ENCODE data around the gene CEP120. TPM values are rescaled to one million over a fixed set of nuclear protein-coding genes. Genes with fewer than 3 reads are reported as not detected.

The CEP120 gene
- total and polyA plus RNA-seq, 10 donors: 9.2 to 43.3 (median 29.5) TPM

DNA sequence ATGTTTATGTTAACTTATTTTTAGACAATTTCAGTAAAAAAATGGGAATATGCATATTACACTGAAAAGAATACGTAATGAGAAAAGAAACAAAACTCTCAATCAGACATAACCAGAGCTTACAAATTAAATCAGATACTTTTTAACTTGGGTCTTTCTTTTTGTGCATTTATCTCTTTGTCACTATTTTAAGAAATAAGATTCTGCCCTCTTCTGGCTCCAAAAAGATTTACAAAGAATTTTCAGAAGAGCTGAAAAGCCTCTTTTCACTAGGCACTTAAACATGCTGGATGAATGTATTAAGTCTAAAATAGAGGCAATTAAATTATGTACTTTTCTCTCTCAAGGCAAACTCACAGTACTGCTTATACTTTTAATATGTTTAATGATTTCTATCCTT, 55.5 kb downstream of the CEP120 start:
- Histone ChIP-seq H3K4me3 (no peak overlapping the region), H3K27ac (no peak overlapping the region), H3K4me1 (no peaks in the 10 kb centered on the region), H3K9me3 (no peaks in the 10 kb centered on the region), H3K36me3 (peaks cover 0 to 94% (median 16%) of the 10 kb centered on the region in 6 donors), H3K27me3 (replicated peaks in 1 of 7) (no peaks in the 10 kb centered on the region)
- intact Hi-C loops (cut with DNase I; ENCODE audit: low total_unique reads): loop anchor here (5.0 kb wide), 1 partner anchor 850 kb away; no protein-coding TSS in a partner anchor
- WGBS, 5 donors: 90 to 100% (median 92%) methylated on average over 1 of the region's 1 CpG
- no peak for DNase-seq
- TF ChIP-seq POLR2AphosphoS5 (IDR thresholded peaks at IDR 0.05): no peak
- TF ChIP-seq, protein P1, sequence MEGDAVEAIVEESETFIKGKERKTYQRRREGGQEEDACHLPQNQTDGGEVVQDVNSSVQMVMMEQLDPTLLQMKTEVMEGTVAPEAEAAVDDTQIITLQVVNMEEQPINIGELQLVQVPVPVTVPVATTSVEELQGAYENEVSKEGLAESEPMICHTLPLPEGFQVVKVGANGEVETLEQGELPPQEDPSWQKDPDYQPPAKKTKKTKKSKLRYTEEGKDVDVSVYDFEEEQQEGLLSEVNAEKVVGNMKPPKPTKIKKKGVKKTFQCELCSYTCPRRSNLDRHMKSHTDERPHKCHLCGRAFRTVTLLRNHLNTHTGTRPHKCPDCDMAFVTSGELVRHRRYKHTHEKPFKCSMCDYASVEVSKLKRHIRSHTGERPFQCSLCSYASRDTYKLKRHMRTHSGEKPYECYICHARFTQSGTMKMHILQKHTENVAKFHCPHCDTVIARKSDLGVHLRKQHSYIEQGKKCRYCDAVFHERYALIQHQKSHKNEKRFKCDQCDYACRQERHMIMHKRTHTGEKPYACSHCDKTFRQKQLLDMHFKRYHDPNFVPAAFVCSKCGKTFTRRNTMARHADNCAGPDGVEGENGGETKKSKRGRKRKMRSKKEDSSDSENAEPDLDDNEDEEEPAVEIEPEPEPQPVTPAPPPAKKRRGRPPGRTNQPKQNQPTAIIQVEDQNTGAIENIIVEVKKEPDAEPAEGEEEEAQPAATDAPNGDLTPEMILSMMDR (IDR thresholded peaks at IDR 0.05 in 8 of 11, conservative IDR thresholded peaks at IDR 0.05 in 3 of 11): peak in 1 of 11 experiments; percentile 7
- no peak for TF ChIP-seq POLR2A (IDR thresholded peaks at IDR 0.05)

DNA sequence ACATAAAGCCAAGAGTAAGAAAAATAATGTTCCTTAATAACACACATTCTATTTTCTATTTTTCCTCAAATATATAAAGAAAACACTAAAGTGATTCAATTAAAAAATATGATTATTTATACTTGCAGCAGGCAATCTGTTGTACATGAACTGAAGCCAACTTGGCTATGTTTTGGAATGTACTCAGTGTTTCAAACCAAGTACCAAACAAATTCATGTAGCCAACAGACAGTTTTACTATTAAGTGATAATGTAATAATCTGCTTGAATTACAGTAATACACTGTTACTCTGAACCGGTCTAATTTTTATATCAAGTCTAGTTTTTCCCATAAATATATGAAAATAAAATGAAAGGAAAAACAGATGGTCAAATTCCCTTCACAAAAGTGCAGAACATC, 58.0 kb downstream of the CEP120 start:
- H3K36me3 ChIP-seq: peaks cover 0 to 94% (median 20%) of the 10 kb centered on the region in 6 donors
- WGBS, 5 donors: 79 to 90% (median 87%) methylated on average over 1 of the region's 1 CpG
- H3K9me3 ChIP-seq: no peaks in the 10 kb centered on the region
- TF ChIP-seq POLR2A (IDR thresholded peaks at IDR 0.05) (no peak), POLR2AphosphoS5 (IDR thresholded peaks at IDR 0.05) (no peak)
- TF ChIP-seq, protein P1 (IDR thresholded peaks at IDR 0.05 in 8 of 11, conservative IDR thresholded peaks at IDR 0.05 in 3 of 11): no peak
- H3K27me3 ChIP-seq (replicated peaks in 1 of 7): no peaks in the 10 kb centered on the region
- DNase-seq: no peak
- H3K27ac ChIP-seq: no peak overlapping the region
- intact Hi-C loops (cut with DNase I; ENCODE audit: low total_unique reads): loop anchor here (5.0 kb wide), 1 partner anchor 848 kb away; no protein-coding TSS in a partner anchor
- H3K4me3 ChIP-seq: no peak overlapping the region
- H3K4me1 ChIP-seq: peaks cover 0 to under 1% (median 0%) of the 10 kb centered on the region in 6 donors

DNA sequence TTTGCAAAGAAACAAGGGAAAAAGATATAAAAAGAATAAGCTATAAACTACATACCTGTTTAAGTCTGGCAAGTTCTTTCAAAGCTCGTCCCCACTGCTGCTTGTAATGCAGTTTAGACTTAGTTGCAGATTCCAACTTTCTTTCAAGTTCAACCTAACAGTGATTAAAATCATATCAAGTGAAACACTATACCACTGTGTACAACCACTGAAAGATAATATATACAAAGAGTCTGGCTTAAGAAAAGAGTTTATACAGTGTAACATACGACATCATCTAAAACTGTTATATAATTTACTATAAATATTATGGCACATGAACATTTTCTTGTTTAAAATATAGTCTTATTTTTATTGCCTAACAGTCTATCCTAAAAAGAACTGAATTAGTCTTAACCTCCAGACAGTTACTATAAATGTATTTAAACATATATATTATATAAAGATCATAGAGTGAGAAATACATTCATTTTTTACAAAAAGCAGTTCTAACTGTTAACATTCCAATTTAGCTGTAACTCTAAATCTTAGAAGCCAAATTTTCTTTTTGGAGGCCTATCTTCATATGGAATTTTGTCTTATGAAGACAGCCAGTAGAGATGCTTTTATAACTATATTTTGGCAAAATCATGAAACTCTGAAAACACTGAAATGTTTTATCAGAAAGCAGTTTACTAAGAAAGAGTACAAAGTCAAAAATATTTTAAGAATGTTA, 58.6 kb downstream of the CEP120 start:
- H3K27ac ChIP-seq: no peak overlapping the region
- intact Hi-C loops (cut with DNase I; ENCODE audit: low total_unique reads): loop anchor here (5.0 kb wide), 1 partner anchor 847 kb away; no protein-coding TSS in a partner anchor
- WGBS, 5 donors: 75 to 87% (median 86%) methylated on average over 2 of the region's 2 CpGs
- DNase-seq: no peak
- H3K9me3 ChIP-seq: no peaks in the 10 kb centered on the region
- H3K4me3 ChIP-seq: no peak overlapping the region
- no peak for TF ChIP-seq POLR2AphosphoS5 (IDR thresholded peaks at IDR 0.05)
- TF ChIP-seq, protein P1 (IDR thresholded peaks at IDR 0.05 in 8 of 11, conservative IDR thresholded peaks at IDR 0.05 in 3 of 11): no peak
- TF ChIP-seq POLR2A (IDR thresholded peaks at IDR 0.05): no peak
- H3K27me3 ChIP-seq (replicated peaks in 1 of 7): no peaks in the 10 kb centered on the region
- H3K4me1 ChIP-seq: peaks cover 0 to 6% (median 0%) of the 10 kb centered on the region in 6 donors
- H3K36me3 ChIP-seq: peaks cover 0 to 94% (median 20%) of the 10 kb centered on the region in 6 donors

DNA sequence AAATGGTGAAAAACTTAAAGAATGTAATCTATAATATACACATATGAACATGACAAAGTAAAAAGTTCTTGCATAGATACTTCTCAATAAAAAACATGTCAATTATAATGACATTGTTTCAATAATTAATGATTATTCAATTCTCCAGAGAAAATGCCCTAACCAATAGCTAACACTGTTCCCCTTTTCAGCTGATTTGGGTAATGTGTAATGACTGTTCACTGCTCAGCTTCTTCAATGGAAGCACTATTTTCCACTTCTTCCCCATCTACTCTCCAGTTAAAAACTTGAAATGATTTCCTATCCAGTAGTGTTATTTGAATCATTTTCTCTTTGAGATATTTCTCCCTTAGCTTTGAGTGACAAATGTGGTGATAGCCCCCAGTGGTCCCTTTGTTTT, 62.3 kb downstream of the CEP120 start:
- Histone ChIP-seq H3K9me3 (peaks cover 0 to 3% (median 0%) of the 10 kb centered on the region in 8 donors), H3K4me3 (no peak overlapping the region), H3K27me3 (replicated peaks in 1 of 7) (no peaks in the 10 kb centered on the region), H3K27ac (no peak overlapping the region), H3K4me1 (peaks cover 0 to 7% (median 0%) of the 10 kb centered on the region in 6 donors), H3K36me3 (peaks cover 0 to 94% (median 25%) of the 10 kb centered on the region in 6 donors)
- TF ChIP-seq POLR2AphosphoS5 (IDR thresholded peaks at IDR 0.05) (no peak), POLR2A (IDR thresholded peaks at IDR 0.05) (no peak)
- DNase-seq: no peak
- intact Hi-C loops (cut with DNase I; ENCODE audit: low total_unique reads): no loop called here
